M059J (cell line): ENCODE results near the gene TRIM54. TPM values are rescaled to one million over a fixed set of nuclear protein-coding genes. Genes with fewer than 3 reads are reported as not detected.
"Not testable (repeated sequence)": the region's sequence is repeated elsewhere in the genome, so short reads cannot be mapped to it uniquely, and the experiment has no call there.

Source experiments
- DNase-seq: peaks from one replicate; pipeline ENCODE4 v3.0.0-alpha.2; 2012; ENCODE audit warnings: low read depth
- total RNA-seq: library from RNA; depleted of rRNA; stranded (reverse); fragments of >200 nt; shearing (Covaris generic); gene quantifications from 2 replicates; pipeline ENCODE4 v1.2.3, GENCODE V29; 2014

TRIM54 gene
- total RNA-seq, 1 experiment from 2014 or later: 0.05 TPM

GRCh38 chr2:27256855-27257454, 25.3 kb upstream of the TRIM54 start:
- DNase-seq: no peak

DNA sequence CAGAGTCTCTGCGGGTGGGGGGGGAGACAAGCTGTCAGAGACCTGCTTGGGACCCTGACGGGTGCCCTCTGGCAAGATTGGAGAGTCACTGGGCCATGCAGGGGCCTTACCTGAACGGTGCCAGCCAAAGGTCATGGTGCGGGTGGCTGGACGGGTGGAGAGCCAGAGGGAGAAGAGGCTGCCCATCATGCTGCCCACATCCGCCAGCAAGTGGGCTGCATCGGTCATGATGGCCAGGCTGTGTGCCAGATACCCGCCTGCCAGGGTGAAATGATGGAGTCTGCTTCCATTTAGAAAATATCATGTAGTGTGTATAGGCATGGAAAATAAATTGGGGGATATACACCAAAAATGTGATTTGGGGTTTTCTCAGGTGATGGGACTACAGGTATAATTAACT, 24.2 kb upstream of the TRIM54 start:
- DNase-seq: no peak

DNA sequence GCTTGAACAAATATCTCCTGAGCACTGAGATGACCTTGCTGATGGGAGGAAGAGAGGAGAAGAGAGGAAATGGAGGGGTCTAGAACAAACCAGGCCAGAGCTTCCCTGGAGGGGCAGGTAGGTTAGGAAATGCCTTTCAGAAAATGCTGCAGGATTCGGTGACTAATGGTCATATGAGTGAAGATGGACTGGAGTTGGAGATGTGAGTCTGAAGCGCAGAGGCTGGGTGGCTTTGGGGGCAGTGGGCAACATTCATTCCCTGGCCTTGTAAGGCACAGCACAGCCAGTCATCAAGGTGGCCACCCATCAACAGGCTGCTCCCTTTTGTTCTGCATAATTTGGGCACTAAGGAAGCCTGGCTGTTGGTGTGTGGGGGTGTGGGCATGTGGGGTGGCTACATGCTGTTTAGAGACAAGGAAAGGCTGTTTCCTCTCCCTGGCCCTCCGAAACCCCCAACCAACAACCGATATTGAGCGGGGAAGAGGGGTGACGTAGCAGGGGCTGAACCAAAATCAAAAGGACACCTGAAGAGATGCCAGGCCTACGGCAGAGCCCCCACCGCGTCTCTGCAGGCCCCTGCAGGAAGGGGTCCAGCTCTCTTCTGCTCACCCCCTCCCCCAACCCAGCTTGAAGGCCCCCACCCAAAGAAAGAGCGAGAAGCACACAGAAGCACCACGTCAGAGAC, 20.8 kb upstream of the TRIM54 start:
- no peak for DNase-seq

GRCh38 chr2:27261926-27262298, 20.3 kb upstream of the TRIM54 start:
- DNase-seq: no peak

- DNase-seq: peak; percentile 20
These were observed 19.6 kb upstream of the TRIM54 start, which contains the start of gene SLC30A3 for GRCh38 chr2:27262379-27263286. SLC30A3 (minus strand) TSS chr2:27263047; CDS start chr2:27262906, 141 bp downstream.

DNA sequence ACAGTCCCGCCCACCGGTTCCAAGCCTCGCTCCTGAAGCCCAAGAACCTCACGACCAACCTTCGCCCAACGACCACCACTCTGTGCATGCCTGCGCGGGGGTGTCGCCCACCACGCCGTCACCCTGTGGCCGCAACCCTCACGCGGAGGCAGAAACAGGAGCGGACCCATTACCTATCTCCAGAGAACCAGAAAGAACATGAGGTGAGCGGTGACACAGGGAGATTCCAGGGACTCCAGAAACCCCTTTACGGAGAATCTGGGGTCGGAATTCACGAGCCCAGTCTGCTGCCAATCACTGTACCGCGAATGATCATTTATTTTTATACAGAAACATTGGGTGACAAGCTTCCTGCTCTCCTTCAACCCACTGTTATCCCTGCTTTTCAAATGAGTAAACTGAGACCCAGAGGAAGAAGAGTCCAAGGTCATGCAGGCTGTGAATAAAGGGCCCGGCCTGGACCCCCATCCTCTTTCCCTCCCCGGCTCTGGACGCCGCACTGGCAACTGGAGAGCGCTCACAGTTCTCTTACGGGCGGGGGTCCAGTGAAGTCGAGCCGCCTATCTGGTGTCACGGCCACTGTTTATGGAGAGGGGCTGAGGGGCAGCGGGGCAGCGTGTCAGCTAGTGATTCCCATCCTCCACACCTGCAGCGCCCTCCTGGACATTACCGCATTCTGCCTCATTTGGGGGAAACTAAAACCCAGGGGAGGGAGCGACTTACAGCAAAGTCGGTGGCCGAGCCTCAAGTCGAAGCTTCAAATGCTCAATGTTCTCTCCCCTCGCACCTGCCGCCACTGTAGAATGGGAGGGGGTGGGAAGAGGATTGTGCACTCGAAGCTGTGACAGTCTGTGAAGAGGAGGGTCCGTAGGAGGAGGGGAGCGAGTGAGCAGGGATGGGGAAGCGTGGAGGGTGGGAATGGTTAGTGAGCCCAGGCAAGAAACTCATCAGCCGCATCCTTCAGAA, 18.7 kb upstream of the TRIM54 start:
- DNase-seq: no peak

DNA sequence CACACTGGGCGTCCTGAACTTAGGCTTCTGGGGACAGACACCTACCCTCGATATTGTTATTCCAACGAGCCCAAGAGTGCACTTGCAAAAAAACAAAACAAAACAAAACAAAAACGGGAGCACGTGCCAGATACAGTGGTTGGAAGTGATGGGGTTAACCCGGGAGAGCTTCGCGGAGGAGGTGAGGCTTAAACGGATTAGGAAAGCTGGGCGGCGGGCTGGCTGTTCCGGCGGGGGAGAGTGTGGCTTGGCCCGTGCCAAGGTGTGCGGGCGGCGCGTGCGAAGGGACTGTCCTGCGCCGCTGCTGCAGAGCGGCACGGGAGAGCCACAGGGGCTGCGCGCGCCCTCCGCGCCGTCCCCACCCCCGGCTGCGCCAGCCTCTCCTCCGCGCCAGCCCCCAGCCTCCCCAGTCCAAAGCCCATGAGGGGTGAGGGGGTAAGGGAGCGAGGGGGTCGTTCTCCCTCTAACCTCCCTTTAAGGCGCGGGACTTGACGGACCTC, 17.9 kb upstream of the TRIM54 start:
- no peak for DNase-seq

GRCh38 chr2:27264753-27265535, 17.3 kb upstream of the TRIM54 start:
- peak; percentile 60 for DNase-seq

GRCh38 chr2:27265536-27265870, 16.7 kb upstream of the TRIM54 start:
- no peak for DNase-seq

DNA sequence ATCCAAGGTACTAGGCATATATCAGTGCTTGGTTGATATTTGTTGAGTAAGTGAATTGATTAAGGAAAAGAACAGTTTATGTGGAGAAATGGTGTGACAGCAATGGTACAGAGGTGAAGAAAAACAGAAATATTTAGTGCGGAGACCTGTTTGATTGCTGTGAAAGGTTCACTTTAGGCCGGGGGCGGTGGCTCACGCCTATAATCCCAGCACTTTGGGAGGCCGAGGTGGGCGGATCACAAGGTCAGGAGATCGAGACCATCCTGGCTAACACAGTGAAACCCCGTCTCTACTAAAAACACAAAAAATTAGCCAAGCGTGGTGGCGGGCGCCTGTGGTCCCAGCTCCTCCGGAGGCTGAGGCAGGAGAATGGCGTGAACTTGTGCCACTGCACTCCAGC, 13.9 kb upstream of the TRIM54 start:
- DNase-seq: not testable (repeated sequence)

GRCh38 chr2:27270131-27270530, 12.1 kb upstream of the TRIM54 start:
- no peak for DNase-seq

DNA sequence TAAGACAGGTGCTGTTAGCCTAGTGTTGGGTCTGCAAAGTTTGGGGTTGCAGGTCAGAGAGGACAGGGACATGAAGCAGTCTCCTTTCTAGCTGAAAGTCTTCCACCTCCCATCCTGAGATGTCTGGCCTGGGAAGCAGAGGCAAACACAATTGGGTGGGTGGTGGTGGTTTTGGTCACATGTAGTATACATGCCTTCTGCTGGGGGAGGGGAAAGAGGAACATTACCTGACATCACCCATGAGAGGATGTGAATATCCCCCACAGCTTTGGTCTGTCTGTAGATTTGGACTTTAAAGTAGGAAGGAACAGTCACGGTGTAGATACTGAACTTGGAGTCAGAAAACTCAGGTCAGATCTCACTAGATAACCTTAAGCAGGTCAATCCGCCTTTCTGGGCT, 11.6 kb upstream of the TRIM54 start:
- DNase-seq: no peak

DNA sequence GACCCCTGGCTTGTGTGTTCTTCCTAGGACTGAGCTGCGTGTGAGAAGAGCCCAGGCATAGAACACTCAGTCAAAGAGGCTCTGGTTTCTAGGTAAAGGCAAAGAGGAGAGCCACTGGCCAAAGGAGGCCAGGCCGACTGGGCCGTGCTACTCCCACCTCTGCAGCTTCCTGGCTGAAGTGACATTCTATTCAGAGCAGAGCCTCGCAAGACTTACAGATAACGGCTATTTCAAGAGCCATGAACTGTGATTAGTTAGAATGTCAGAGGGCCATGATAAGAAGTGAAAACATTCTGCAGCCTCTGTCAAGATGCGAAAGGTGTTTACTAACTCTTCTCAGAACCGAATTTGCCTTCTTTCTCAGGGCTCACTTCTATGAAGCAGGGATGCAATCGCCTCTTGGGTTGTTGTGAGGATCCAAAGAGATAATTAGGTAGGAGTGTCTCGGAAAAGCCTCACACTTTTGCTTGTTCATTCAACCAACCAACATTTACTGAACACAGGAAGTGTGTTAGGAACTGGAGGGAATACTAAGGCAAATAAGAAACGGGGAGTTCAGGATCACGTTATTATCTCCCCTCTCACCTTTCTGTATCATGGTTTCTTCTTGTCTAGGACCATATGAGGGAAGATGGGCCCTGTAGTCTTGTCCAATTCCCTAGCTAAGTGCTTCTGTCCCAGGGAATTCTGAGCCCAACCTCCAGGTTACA, 10.4 kb upstream of the TRIM54 start:
- DNase-seq: no peak

DNA sequence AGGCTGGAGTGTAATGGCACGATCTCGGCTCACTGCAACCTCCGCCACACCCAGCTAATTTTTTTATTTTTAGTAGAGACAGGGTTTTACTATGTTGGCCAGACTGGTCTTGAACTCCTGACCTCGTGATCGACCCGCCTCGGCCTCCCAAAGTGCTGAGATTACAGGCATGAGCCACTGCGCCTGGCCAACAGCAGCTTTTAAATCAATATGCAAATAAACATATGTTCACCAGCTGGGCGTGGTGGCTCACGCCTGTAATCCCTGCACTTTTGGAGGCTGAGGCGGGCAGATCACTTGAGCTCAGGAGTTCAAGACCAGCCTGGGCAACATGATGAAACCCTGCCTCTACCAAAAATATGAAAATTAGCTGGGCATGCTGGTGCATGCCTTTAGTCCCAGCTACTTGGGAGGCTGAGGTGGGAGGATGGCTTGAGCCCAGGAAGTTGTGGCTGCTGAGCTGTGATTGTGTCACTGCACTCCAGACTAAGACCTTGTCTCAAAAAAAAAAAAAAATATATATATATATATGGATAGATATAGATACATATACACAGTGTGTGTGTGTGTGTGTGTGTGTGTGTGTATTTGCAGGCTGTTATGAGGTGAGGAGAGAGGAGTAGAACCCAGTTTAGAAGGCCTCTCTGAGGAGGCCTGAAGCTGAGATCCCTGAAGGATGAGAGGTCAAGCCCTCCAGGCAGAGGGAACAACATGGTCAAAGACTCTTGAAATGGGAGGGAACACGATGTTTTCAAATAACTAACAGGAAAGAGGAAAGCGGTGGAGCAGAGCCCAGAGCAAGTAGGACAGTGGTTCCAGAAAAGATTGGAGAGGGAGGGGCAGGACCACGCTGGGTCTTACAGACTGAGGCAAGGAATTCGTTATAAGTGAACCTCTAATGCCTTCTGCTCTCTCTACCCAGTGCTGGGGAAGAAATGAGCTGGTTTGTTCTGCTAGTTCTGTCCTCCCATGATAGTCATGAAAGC, 9.4 kb upstream of the TRIM54 start:
- not testable (repeated sequence) for DNase-seq

- no peak for DNase-seq
These were observed 6.7 kb upstream of the TRIM54 start, which contains the start of gene DNAJC5G for GRCh38 chr2:27275211-27276150. DNAJC5G (plus strand) TSS chr2:27275433; CDS start chr2:27276729, 1,296 bp downstream.

DNA sequence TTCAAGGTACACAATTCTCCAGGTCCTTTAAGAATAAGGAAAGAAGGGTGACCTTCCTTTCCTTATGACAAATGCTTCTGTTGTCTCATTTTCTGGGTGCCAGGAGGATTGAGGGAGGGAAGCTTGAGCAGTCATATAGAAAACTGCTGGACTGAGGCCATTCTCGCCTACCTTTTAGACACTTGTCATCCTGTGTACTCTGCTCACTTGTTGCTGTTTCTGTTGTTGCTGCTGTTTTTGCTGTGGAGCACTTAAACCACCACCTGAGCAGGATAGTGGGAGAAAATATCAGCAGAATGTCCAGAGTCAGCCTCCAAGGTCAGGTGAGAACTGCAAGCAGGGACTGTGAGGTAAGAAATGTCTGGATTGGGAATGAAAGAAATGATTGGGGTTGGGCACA, 4.2 kb upstream of the TRIM54 start:
- DNase-seq: no peak

- DNase-seq: no peak
These were observed 1.4 kb upstream of the TRIM54 start for GRCh38 chr2:27280826-27281225.
